D721Med (cell line): ENCODE measurements around the gene PTGER3.

ENCODE experiments used
- DNase-seq: peaks from one replicate; pipeline ENCODE4 v3.0.0; 2011; ENCODE audit warnings: low spot score; ENCODE audit not compliant: insufficient read length
- FAIRE-seq: peaks from 2 replicates; lab custom pipeline; 2011; peaks lifted over from hg19 to GRCh38; lab: Jason Lieb, UNC
- CTCF ChIP-seq: IDR thresholded peaks from 2 replicates; pipeline ENCODE4 v1.5.1; 2012; ENCODE audit warnings: mild to moderate bottlenecking, control low read depth; ENCODE audit not compliant: insufficient read depth; ENCODE audit errors: missing control alignments

Gene PTGER3

GRCh38 chr1:71047635-71048607, at the start of gene PTGER3:
Gene PTGER3, minus strand, starts transcription at chr1:71047816. Its CDS starts 239 bp downstream, at chr1:71047577.
- no peak for FAIRE-seq
- TF ChIP-seq CTCF: no peak
- no peak for DNase-seq

GRCh38 chr1:71094913-71095312, 47.3 kb upstream of the PTGER3 start:
- no peak for DNase-seq

GRCh38 chr1:71093938-71094337, 46.3 kb upstream of the PTGER3 start:
- no peak for FAIRE-seq

More at GRCh38 chr1:71094913-71095312, 47.3 kb upstream of the PTGER3 start:
- no peak for TF ChIP-seq CTCF
- FAIRE-seq: no peak

GRCh38 chr1:71089536-71090270, 42.1 kb upstream of the PTGER3 start:
- peak; percentile 16 for FAIRE-seq
- TF ChIP-seq CTCF: no peak
- DNase-seq: no peak

More at GRCh38 chr1:71093938-71094337, 46.3 kb upstream of the PTGER3 start:
- peak; percentile 61 for TF ChIP-seq CTCF
- no peak for DNase-seq

GRCh38 chr1:71088645-71089287, 41.1 kb upstream of the PTGER3 start:
- DNase-seq (no peak), FAIRE-seq (peak; percentile 58)
- TF ChIP-seq CTCF: no peak

- no peak for FAIRE-seq
- DNase-seq: no peak
- TF ChIP-seq CTCF: no peak
These were observed 40.1 kb upstream of the PTGER3 start for GRCh38 chr1:71087713-71088112.
